ENCODE measurements around the gene KCNAB2.
"Not testable (repeated sequence)": the region's sequence is repeated elsewhere in the genome, so short reads cannot be mapped to it uniquely, and the experiment has no call there.

Gene KCNAB2

DNA sequence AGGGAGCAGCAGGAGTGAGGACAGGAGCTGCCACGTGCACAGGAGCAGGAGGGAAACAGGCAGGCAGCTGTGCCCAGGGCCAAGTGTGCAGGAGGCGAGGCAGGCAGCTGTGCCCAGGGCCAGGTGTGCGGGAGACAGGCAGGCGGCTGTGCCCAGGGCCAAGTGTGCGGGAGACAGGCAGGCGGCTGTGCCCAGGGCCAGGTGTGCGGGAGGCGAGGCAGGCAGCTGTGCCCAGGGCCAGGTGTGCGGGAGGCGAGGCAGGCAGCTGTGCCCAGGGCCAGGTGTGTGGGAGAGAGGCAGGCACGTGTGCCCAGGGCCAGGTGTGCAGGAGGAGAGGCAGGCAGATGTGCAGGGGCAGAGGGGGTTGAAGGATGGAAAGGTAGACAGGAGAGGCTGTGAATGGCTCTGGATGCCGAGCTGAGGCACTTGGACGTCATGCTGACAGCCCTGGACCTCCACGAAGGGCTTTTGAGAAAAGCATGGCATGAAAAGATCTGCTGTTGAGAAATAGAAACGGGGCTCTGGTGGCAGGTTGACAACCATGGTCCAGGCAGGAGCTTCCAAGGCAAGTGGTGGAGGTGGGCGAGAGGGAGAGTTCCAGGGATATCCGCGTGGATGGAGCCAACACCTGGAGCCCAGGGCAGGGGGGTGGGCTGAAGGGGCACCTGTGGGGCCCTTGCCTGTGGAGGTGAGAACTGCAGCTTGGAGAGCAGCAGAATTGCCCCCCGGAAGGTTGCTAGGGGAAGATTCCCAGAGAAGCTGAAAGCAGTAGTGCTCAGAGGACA is 34.3 kb upstream of the KCNAB2 start:
- DNase-seq = no peak

DNA sequence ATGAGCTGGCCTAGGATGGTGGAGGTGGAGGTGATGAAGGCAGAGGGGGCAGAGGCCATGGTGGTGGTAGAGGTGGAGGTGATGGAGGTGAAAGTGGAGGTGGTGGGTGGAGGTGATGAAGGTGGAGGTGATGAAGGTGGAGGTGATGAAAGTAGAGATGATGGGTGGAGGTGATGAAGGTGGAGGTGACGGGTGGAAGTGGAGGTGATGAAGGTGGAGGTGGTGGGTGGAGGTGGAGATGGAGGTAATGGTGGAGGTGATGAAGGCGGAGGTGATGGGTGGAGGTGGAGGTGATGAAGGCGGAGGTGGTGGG is 33.8 kb upstream of the KCNAB2 start:
- DNase-seq = no peak

- DNase-seq = no peak
Measured at GRCh38 chr1:6012529-6013318, 33.0 kb upstream of the KCNAB2 start.

DNA sequence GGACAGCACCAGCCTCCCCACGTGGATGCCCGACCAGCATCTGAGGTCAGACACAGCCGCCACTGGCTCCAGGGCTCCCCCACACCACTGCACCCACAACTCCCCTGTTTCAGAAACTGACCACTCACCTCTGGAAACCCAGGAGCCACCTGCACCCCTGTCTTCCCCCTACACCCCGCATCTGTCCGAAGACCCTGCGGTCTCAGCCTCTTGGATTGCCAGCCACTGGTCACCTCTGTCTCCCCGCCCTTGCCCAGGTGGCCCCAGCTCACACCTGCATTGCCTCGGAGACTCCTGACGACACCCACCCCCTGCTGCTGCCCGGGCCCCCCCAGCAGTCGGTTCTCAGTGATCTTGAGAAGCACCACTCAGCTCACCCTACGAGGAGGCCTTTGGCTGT is 32.2 kb upstream of the KCNAB2 start:
- no peak for DNase-seq

DNA sequence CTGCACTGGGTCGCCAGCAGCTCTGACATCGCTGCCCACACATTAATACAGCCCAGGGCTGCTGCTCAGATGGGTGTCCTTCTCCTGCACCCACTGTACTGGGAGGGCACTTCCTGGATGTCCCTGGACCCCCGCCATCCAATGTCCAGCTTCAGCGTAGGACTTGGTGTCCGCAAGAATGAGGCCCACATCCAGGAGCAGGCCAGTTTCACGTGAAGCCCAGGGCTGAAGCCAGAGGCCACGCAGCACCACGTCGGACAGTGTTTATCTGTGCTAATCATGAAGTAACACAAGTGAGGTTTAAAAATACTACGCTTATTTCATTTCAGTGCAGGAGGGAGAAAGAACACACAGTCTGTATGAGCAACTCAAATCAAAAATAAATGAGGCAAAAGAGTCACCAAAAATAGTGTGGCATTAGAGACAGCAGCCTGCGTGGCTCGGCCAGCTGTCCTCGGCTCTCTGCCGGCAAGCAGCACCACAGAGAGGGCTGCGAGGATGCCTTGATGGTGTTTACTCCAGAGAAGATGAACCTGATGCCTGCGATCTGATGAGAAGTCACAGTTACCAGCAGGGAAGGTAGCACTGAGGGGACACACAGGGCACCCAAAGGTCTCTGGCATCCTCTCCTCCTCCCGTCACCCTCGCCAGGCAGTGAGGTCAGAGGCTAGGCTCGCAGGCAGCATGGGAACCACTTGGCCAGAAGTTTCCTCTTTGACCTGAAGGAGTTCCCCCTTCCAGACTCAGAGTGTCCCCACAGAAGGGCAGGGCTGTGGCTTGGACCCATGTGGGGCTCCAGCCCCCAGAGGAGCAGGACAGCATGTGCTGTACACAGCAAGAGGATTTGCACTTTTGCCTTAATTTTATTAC is 31.3 kb upstream of the KCNAB2 start:
- no peak for DNase-seq

GRCh38 chr1:6016191-6016865 is 29.4 kb upstream of the KCNAB2 start:
- DNase-seq = no peak

DNA sequence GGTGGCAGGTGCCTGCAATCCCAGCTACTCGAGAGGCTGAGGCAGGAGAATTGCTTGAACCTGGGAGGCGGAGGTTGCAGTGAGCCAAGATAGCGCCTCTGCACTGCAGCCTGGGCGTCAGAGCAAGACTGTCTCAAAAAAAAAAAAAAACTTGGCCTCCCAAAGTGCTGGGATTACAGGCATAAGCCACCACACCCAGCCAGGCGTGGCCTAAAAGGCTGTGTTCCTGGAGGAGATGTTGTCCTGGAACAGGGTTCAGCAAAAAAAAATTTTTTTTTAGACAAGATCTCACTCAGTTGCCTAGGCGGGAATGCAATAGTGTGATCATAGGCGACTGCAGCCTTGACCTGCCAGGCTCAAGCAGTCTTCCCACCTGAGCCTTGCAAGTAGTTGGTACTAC is 28.0 kb upstream of the KCNAB2 start:
- DNase-seq = not testable (repeated sequence)

GRCh38 chr1:6019166-6019845 is 26.4 kb upstream of the KCNAB2 start:
- DNase-seq = no peak

DNA sequence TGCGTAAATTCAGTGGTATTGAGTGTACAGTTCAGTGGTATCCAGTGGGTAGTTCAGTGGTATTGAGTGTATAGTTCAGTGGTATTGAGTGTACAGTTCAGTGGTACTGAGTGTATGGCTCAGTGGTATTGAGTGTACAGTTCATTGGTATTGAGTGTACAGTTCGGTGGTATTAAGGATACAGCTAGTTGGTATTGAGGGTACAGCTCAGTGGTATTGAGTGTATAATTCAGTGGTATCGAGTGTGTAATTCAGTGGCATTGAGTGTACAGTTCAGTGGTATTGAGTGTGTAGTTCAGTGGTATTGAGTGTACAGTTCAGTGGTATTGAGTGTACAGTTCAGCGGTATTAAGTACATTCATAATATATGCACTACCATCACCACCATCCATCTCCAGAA is 23.5 kb upstream of the KCNAB2 start:
- no peak for DNase-seq

- DNase-seq = no peak
Measured at GRCh38 chr1:6023346-6023745, 22.3 kb upstream of the KCNAB2 start.

GRCh38 chr1:6024376-6024775 is 21.3 kb upstream of the KCNAB2 start:
- no peak for DNase-seq

DNA sequence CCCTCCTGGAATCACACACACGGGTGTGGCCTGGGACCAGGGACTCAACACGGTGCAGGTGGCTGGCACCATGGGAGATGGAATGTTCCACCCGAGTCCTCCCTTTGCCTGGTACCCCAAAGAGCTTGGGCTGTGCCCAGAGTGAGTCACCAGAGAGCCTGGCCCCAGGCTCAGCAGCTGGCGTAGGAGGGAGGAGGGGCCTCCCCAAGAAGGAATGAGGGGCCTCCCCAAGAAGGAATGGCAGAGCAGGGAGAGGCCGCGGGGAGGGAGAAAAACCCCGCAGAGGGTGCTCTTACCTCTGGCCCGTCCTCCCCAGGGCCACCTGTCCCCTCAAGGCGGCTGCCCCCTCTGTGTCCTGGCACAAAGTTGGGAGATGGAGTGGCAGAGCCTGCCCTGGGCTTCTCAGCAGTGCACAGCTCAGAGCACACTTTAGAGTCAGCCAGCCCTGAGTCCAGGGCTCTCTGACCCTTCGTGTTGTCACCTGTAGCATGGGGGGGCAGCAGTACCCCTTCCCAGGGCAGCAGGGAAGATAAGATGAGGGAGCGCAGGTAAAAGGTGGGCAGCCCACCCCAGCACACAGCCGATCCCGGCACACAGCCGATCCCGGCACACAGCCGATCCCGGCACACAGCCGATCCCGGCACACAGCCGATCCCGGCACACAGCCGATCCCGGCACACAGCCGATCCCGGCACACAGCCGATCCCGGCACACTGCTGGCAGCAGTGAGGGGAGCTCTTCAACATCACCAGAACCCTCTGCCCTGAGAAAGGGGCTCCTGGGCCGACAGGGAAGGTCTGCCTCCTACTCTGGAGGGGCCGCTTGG is 20.2 kb upstream of the KCNAB2 start:
- no peak for DNase-seq

GRCh38 chr1:6026095-6026809 is 19.4 kb upstream of the KCNAB2 start:
- DNase-seq = peak; percentile 76

- DNase-seq = no peak
Measured at GRCh38 chr1:6027591-6027990, 18.1 kb upstream of the KCNAB2 start.

DNA sequence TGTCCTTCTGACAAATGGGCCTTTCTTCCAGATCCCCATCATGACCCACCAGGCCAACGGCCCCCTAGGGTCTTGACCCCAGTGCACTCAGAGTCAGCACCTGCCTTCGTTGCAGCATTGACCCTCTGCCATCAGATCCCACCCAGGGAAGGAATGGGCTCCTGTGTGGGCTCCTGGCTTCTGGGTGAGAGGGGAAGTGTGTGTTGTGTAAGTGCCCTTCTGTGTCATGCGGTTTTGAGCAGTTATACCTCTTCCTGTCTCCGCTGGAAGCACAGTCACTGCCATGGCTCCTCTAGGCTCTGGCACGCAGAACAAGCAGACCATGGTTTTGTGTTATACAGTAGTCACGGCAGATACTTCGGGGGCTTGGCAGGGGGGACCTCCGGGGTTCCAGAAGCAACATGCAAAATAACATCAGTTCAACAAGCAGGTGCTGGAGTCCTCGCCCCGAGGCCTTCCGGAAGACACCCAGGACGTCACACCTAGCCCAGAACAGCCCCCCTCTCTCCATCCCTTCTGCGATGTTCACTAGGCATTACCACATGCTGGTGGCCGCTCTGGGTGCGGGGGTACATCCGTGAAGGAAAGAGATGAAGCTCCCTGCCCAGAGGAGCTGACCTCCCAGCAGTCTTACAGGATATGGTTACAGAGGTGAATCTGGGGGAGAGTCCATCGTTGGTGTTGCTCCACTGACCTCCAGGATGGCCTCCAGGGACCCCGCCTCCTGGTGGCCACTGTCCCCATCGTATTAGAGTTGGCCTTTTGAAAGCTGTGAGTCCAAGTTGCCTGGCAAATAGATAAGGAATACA is 17.4 kb upstream of the KCNAB2 start:
- DNase-seq = peak; percentile 45

DNA sequence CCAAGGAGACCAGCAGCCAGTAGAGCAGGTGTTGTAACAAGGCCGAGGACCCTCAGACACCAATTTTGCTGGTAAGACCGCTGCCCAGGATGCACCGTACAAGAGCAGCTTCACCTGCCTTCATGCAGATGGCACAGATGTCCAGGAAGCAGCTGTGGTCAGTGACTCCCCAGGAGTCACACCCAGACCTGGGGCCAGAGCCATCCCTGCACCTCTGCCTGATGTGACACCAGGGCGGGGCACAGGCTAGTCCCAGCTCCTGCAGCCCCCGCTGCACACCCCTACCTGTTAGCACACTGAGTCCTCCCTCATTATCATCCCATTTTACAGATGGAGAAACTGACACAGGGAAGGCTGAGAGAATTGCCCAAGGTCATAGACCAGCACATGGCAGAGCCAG is 16.3 kb upstream of the KCNAB2 start:
- DNase-seq = no peak

DNA sequence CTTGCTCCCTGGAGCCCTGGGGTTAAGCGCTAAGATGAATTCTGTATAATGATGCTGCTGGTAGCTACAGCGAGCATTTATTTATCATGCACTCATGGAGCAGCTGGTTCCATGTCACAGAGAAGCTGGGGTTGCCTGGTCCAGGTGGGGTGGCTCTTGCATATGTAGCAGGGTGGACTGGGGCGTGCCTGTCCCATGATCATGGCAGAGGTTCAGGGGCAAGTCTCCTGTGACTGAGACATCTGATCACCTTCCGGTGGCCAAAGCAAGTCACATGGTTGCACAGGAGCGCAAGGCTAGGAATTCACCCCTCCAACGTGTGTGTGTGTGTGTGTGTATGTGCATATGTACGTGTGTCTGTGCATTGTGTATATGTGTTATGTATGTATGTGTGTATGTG is 15.6 kb upstream of the KCNAB2 start:
- no peak for DNase-seq

- DNase-seq = no peak
Measured at GRCh38 chr1:6030547-6031261, 15.0 kb upstream of the KCNAB2 start.

DNA sequence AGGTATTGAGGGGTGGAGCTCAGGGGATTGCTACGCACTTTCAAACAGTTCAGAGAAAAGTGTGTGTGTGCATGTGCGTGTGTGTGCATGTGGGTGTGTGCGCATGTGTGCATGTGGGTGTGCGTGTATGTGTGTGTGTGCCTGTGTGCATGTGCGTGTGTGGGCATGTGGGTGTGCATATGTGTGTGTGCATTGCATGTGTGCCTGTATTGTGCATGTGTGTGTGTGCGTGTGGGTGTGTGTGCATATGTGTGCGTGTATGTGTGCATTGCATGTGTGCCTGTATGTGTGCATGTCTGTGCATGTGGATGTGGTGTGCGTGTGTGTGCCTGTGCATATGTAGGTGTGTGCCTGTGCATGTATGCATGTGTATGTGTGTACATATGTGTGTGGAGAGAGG is 12.6 kb upstream of the KCNAB2 start:
- DNase-seq = no peak
